K562 (cell line): Measurements from ENCODE around the gene ORC2. TPM values are rescaled to one million over a fixed set of nuclear protein-coding genes. Genes with fewer than 3 reads are reported as not detected.
"Not testable (repeated sequence)": the region's sequence is repeated elsewhere in the genome, so short reads cannot be mapped to it uniquely, and the experiment has no call there.

Source experiments
- ATAC-seq: fragments of 200-7000 bp; cut with Tn5 transposase; 3 replicates; pipeline ENCODE4 v1.9.1; 2020; ENCODE audit warnings: moderate library complexity
- BruUV-seq: library from RNA; stranded (reverse); fragments of 400-500 nt; replicated peaks from 2 replicates; lab custom pipeline; 2021; lab: Mats Ljungman, UMichigan
- CTCF ChIA-PET: fragments of 300-600 bp; formaldehyde crosslinking; extraction: SDS; loops from one replicate; lab custom pipeline; 2021; ENCODE audit warnings: low intra/inter-chr PET ratio; lab: Yijun Ruan, JAX
- POLR2A ChIA-PET: fragments of 300-600, 350-650 bp; sonication (Branson Sonifier 250); formaldehyde crosslinking; extraction: SDS; loops from one replicate; lab custom pipeline; 2021; ENCODE audit warnings: antibody characterized with exemption, inconsistent platforms; lab: Yijun Ruan, JAX
- DNase-seq, 4 experiments: peaks; one replicate each; pipeline versions ENCODE4 v3.0.0 to v3.0.0-alpha.2; 2011 to 2018; ENCODE audit warnings: low spot score in 3 of 4, mixed read lengths in 3 of 4; ENCODE audit errors: extremely low read depth in 1 of 4
- FAIRE-seq: peaks from 2 replicates; lab custom pipeline; 2011; peaks lifted over from hg19 to GRCh38; lab: Jason Lieb, UNC
- H2AFZ ChIP-seq: 2 replicates; pipeline ENCODE4 v1.6.0; 2011; ENCODE audit warnings: low read depth, low read length, control low read depth, inconsistent platforms
- H3K27ac ChIP-seq: fragments of 200-600 bp; 3 replicates; pipeline ENCODE4 v1.8.0; 2011; ENCODE audit warnings: low read depth, mild to moderate bottlenecking, control low read depth, inconsistent platforms, low read length, moderate library complexity, mixed read lengths; ENCODE audit errors: extremely low read depth
- H3K27me3 ChIP-seq, 2 experiments: fragments of 300-600 bp in 1 of 2; 2 replicates in 1 of 2; 3 replicates in 1 of 2; pipeline versions ENCODE4 v1.6.0 to v1.8.0; 2011; ENCODE audit warnings: inconsistent platforms in 2 of 2, low read length in 2 of 2, mild to moderate bottlenecking in 1 of 2, mixed read lengths in 1 of 2, moderate library complexity in 1 of 2; ENCODE audit not compliant: control insufficient read depth in 2 of 2, insufficient read depth in 2 of 2
- H3K36me3 ChIP-seq: fragments of 300-600 bp; 3 replicates; pipeline ENCODE4 v1.8.0; 2011; ENCODE audit warnings: mild to moderate bottlenecking, low read length, inconsistent platforms; ENCODE audit not compliant: control insufficient read depth, insufficient read depth
- H3K4me1 ChIP-seq, 2 experiments: fragments of 200-600 bp in 1 of 2; replicated peaks in 1 of 2; 2 replicates in 1 of 2; 3 replicates in 1 of 2; pipeline versions ENCODE4 v1.5.1 to v1.8.0; 2011; ENCODE audit warnings: inconsistent platforms in 2 of 2, low read length in 2 of 2, mild to moderate bottlenecking in 1 of 2, mixed read lengths in 1 of 2, moderate library complexity in 1 of 2; ENCODE audit not compliant: control insufficient read depth in 2 of 2, insufficient read depth in 2 of 2
- H3K4me2 ChIP-seq: 2 replicates; pipeline ENCODE4 v1.6.1; 2011; ENCODE audit warnings: low read length, control low read depth, inconsistent platforms, mixed read lengths; ENCODE audit not compliant: insufficient read depth
- H3K4me3 ChIP-seq: fragments of 200-600 bp; sonication (generic), shearing (Covaris generic); 2 replicates; pipeline ENCODE4 v1.5.1; 2016; ENCODE audit warnings: control low read depth, inconsistent platforms
- H3K79me2 ChIP-seq: fragments of 200-600 bp; 3 replicates; pipeline ENCODE4 v1.8.0; 2011; ENCODE audit warnings: low read length, inconsistent platforms; ENCODE audit not compliant: control insufficient read depth, insufficient read depth
- H3K9ac ChIP-seq, 2 experiments: 2 replicates each; pipeline versions ENCODE4 v1.6.0 to v1.6.1; 2011; ENCODE audit warnings: low read depth in 2 of 2, low read length in 2 of 2, control low read depth in 1 of 2, inconsistent platforms in 1 of 2, mild to moderate bottlenecking in 1 of 2, mixed read lengths in 1 of 2; ENCODE audit not compliant: insufficient read depth in 1 of 2
- H3K9me1 ChIP-seq: one replicate; pipeline ENCODE4 v1.6.0; 2011; ENCODE audit warnings: inconsistent platforms, mild to moderate bottlenecking, low read length, moderate library complexity; ENCODE audit not compliant: control insufficient read depth, insufficient read depth
- H3K9me3 ChIP-seq: replicated peaks from 2 replicates; pipeline ENCODE4 v1.5.1; 2011; ENCODE audit warnings: low read depth, low read length, inconsistent platforms; ENCODE audit not compliant: control insufficient read depth, insufficient read depth
- H4K20me1 ChIP-seq: replicated peaks from 2 replicates; pipeline ENCODE4 v1.6.1; 2011; ENCODE audit warnings: low read length, inconsistent platforms, mixed read lengths; ENCODE audit not compliant: control insufficient read depth, insufficient read depth
- ATF3 ChIP-seq, 2 experiments: fragments of 450-650 bp in 1 of 2; sonication (generic) in 1 of 2; formaldehyde crosslinking in 1 of 2; IDR thresholded peaks in 1 of 2; conservative IDR thresholded peaks in 1 of 2; 2 replicates each; pipeline versions ENCODE4 v1.6.1 to v1.8.1; 2016 to 2023; ENCODE audit warnings: mild to moderate bottlenecking in 2 of 2, moderate library complexity in 2 of 2, inconsistent platforms in 1 of 2, missing genetic modification reagents in 1 of 2
- CREB1 ChIP-seq, 2 experiments: sonication (generic) in 1 of 2; formaldehyde crosslinking in 1 of 2; IDR thresholded peaks; 2 replicates each; pipeline versions ENCODE4 v1.6.1 to v1.8.0; 2012 to 2022; ENCODE audit warnings: inconsistent platforms in 1 of 2, mild to moderate bottlenecking in 1 of 2, missing genetic modification reagents in 1 of 2, moderate library complexity in 1 of 2
- POLR2AphosphoS2 ChIP-seq: IDR thresholded peaks from 2 replicates; pipeline ENCODE4 v1.6.1; 2012; ENCODE audit warnings: low read length, improper control_type of control experiment
- TAF7 ChIP-seq: fragments of 450-650 bp; IDR thresholded peaks from 2 replicates; pipeline ENCODE4 v1.6.1; 2016; ENCODE audit warnings: missing genetic modification characterization, missing compliant biosample characterization
- TRIM25 ChIP-seq: fragments of 450-650 bp; IDR thresholded peaks from 2 replicates; pipeline ENCODE4 v1.7.0; 2016; ENCODE audit warnings: borderline replicate concordance
- ZC3H11A ChIP-seq: IDR thresholded peaks from 2 replicates; pipeline ENCODE4 v1.6.1; 2012; ENCODE audit warnings: low read depth, low read length, improper control_type of control experiment
- ZZZ3 ChIP-seq: fragments of 450-650 bp; IDR thresholded peaks from 2 replicates; pipeline ENCODE4 v1.6.1; 2016; ENCODE audit warnings: antibody characterized with exemption, mild to moderate bottlenecking, moderate library complexity
- WGBS: fragments of 100-300 bp; shearing (Covaris generic); methylation state at CpG from one replicate; pipeline ENCODE4 v1.1.6; 2016; ENCODE audit warnings: low coverage, mixed read lengths; ENCODE audit not compliant: insufficient coverage; ENCODE audit errors: missing lambda C conversion rate; 5-methylcytosine and 5-hydroxymethylcytosine counted together
- in situ Hi-C: fragments of 300-500 bp; cut with MboI; formaldehyde crosslinking; loops from 4 replicates; pipeline ENCODE4 v1.15.0; 2018; ENCODE audit warnings: inconsistent platforms, mixed read lengths
- intact Hi-C: fragments of 100-400 bp; cut with micrococcal nuclease; formaldehyde crosslinking; loops from 2 replicates; pipeline ENCODE4 v1.14.2; 2022
- polyA plus RNA-seq, 8 experiments: library from polyadenylated mRNA; depleted of rRNA in 4 of 8; stranded (reverse) in 5 of 8; unstranded in 3 of 8; fragments of >200 nt; fragmentation: Nextera tagmentation in 2 of 8; fragmentation: Illumina TruSeq in 1 of 8; extraction: Ambion mirVana in 2 of 8; extraction: Trizol in 1 of 8; gene quantifications; 2 replicates each; pipeline versions ENCODE4 v1.2.1 to v1.2.3, GENCODE V29; 2011 to 2014; ENCODE audit warnings: inconsistent platforms in 1 of 8, missing spikeins in 1 of 8
- total RNA-seq, 7 experiments: library from RNA; depleted of rRNA in 6 of 7; stranded (reverse); fragments of >200 nt in 6 of 7; fragmentation: Illumina TruSeq in 2 of 7; extraction: Trizol in 2 of 7; gene quantifications; 2 replicates each; pipeline versions ENCODE4 v1.2.1 to v1.2.3, GENCODE V29; 2011 to 2021; ENCODE audit warnings: low replicate concordance in 1 of 7

Gene ORC2
- total and polyA plus RNA-seq, 9 of the 15 experiments (the other 6 are each of a cell fraction or from before 2014, with no cell fraction given), result 5.6 to 41.1 (median 19.0) TPM

GRCh38 chr2:200975672-200976071 is 12.2 kb upstream of the ORC2 start (continued):
- TF ChIP-seq ZC3H11A (no peak), POLR2AphosphoS2 (no peak), CREB1 (IDR thresholded peaks at IDR 0.05) (no peak), CREB1 (CRISPR knock-in tag; IDR thresholded peaks at IDR 0.05) (no peak), TRIM25 (no peak), TAF7 (tag) (no peak), ZZZ3 (no peak)

DNA sequence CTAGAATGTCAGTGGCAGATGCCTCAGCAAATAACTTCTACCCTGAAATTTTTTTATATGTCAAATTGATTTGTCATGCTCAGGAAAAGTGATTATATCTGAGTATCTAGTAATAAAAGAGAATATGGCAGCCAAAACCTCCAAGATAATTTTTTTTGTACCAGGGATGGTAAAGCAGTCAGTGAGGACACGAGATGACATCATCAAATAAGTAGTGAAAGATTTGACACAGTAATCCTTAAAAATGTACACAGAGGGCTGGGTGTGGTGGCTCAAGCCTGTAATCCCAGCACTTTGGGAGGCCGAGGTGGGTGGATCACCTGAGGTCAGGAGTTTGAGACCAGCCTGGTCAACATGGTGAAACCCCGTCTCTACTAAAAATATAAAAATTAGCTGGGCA is 6.6 kb upstream of the ORC2 start:
- ATAC-seq; POLR2A ChIA-PET; H3K4me2 ChIP-seq; H3K9me1 ChIP-seq; H3K27me3 ChIP-seq; H3K9ac ChIP-seq; CTCF ChIA-PET; FAIRE-seq; H3K27ac ChIP-seq; DNase-seq; H4K20me1 ChIP-seq; H3K9me3 ChIP-seq; in situ Hi-C loops; intact Hi-C loops; H3K4me3 ChIP-seq; BruUV-seq; H2AFZ ChIP-seq; TF ChIP-seq ATF3 (CRISPR knock-in tag; conservative IDR thresholded peaks at IDR 0.05): not testable (repeated sequence)
- Histone ChIP-seq H3K36me3 (peaks cover 10% of the 10 kb centered on the region; the same call in 2 of the 3 replicates), H3K4me1 (peaks cover 8 to 16% of the 10 kb centered on the region in 2 experiments; a peak in 4 of 5 replicates), H3K79me2 (peaks cover 16% of the 10 kb centered on the region)
- peak; percentile 71 for TF ChIP-seq ATF3 (IDR thresholded peaks at IDR 0.05)
- 71% methylated on average over 2 of the region's 3 CpGs for WGBS
